Measurements from ENCODE around the gene ESR1.

Gene ESR1

DNA sequence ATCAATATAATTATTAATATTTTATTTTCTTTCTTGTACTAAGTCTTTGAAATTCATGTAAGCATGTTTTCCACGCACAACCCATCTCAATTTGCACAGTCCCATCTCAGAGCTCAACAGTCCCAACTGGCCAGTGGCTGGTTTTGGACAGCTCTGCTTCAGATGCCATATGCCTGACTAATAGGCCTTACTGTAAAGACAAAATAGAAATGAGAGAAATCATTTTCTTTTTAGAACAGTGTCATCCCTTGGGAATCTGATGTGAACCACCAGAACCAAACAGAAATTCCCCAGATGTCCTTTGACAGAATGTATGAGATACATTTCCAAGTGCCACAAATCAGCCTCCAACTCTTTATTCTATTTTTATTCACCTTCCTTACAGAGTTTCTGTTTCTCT lies 338.9 kb downstream of the ESR1 start:
- TF ChIP-seq, protein P1, sequence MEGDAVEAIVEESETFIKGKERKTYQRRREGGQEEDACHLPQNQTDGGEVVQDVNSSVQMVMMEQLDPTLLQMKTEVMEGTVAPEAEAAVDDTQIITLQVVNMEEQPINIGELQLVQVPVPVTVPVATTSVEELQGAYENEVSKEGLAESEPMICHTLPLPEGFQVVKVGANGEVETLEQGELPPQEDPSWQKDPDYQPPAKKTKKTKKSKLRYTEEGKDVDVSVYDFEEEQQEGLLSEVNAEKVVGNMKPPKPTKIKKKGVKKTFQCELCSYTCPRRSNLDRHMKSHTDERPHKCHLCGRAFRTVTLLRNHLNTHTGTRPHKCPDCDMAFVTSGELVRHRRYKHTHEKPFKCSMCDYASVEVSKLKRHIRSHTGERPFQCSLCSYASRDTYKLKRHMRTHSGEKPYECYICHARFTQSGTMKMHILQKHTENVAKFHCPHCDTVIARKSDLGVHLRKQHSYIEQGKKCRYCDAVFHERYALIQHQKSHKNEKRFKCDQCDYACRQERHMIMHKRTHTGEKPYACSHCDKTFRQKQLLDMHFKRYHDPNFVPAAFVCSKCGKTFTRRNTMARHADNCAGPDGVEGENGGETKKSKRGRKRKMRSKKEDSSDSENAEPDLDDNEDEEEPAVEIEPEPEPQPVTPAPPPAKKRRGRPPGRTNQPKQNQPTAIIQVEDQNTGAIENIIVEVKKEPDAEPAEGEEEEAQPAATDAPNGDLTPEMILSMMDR (IDR thresholded peaks at IDR 0.05): no peak
- H3K4me3 ChIP-seq (ENCODE audit: low read depth, low read length): no peak overlapping the region
- no peak overlapping the region for H2AFZ ChIP-seq
- no peaks in the 10 kb centered on the region for H3K27me3 ChIP-seq (ENCODE audit: control insufficient read depth, insufficient read depth, low read length)
- no peaks in the 10 kb centered on the region for H3K79me2 ChIP-seq
- no peaks in the 10 kb centered on the region for H3K9me3 ChIP-seq (ENCODE audit: control insufficient read depth, low read length)
- no peak overlapping the region for H3K9ac ChIP-seq
- H3K27ac ChIP-seq: no peak overlapping the region
- H3K4me2 ChIP-seq (ENCODE audit: low read length): no peak overlapping the region
- no peaks in the 10 kb centered on the region for H3K4me1 ChIP-seq
- no peaks in the 10 kb centered on the region for H3K36me3 ChIP-seq (ENCODE audit: control insufficient read depth, insufficient read depth, low read length)

DNA sequence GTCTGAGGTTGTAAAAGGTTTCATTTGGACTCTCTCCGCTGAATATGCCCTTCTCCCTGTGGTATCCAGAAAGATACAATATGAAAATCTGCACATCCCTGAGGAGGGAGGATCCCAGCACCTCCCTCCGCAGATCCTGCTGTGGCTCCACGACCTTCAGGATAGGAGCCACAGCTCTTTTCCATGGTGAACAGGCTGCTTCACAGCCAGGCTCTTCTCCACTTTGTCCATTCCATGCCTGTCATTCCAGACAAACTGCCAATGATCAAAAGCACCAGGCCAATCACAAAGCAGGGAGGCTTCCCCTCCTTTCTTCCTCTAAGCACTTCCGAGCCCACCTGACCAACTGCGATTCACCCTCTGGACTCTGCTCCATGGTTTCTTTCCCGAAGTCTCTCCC lies 339.8 kb downstream of the ESR1 start:
- Histone ChIP-seq H3K36me3 (ENCODE audit: control insufficient read depth, insufficient read depth, low read length) (no peaks in the 10 kb centered on the region), H3K27me3 (ENCODE audit: control insufficient read depth, insufficient read depth, low read length) (no peaks in the 10 kb centered on the region), H3K4me2 (ENCODE audit: low read length) (no peak overlapping the region), H3K79me2 (no peaks in the 10 kb centered on the region), H3K4me1 (no peaks in the 10 kb centered on the region), H3K4me3 (ENCODE audit: low read depth, low read length) (no peak overlapping the region), H2AFZ (no peak overlapping the region), H3K9me3 (ENCODE audit: control insufficient read depth, low read length) (no peaks in the 10 kb centered on the region), H3K27ac (no peak overlapping the region), H3K9ac (no peak overlapping the region)
- TF ChIP-seq, protein P1 (IDR thresholded peaks at IDR 0.05): no peak

- H3K36me3 ChIP-seq (ENCODE audit: control insufficient read depth, insufficient read depth, low read length): no peaks in the 10 kb centered on the region
- H3K27ac ChIP-seq: no peak overlapping the region
- TF ChIP-seq, protein P1 (IDR thresholded peaks at IDR 0.05): no peak
Measured at GRCh38 chr6:152148412-152148811, 340.9 kb downstream of the ESR1 start.

DNA sequence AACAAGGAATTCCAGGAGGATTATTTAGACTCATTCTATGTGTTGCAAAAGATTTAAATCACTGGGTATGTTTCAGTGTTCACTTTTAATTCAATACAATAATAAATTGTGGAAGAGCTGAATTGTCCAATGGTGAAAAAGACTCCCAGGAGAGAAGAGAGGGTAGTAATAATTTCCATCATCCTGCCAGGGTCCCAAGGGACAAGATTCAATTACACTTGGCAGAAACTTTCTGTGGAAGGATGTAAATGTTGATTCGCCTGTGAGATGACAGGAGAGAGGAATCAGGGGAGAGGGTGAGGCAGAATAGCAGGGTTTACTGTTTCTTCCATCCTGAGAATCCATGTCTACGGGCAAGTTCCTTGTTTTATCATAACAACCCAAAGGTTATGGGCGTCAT lies 342.7 kb downstream of the ESR1 start:
- Histone ChIP-seq H3K27ac (no peak overlapping the region), H3K36me3 (ENCODE audit: control insufficient read depth, insufficient read depth, low read length) (no peaks in the 10 kb centered on the region), H3K27me3 (ENCODE audit: control insufficient read depth, insufficient read depth, low read length) (no peaks in the 10 kb centered on the region), H3K4me3 (ENCODE audit: low read depth, low read length) (no peak overlapping the region), H3K4me1 (no peaks in the 10 kb centered on the region), H3K9me3 (ENCODE audit: control insufficient read depth, low read length) (no peaks in the 10 kb centered on the region), H3K79me2 (no peaks in the 10 kb centered on the region), H2AFZ (no peak overlapping the region), H3K9ac (no peak overlapping the region), H3K4me2 (ENCODE audit: low read length) (no peak overlapping the region)
- TF ChIP-seq, protein P1 (IDR thresholded peaks at IDR 0.05): no peak

More at GRCh38 chr6:152148412-152148811, 340.9 kb downstream of the ESR1 start:
- Histone ChIP-seq H3K27me3 (ENCODE audit: control insufficient read depth, insufficient read depth, low read length) (no peaks in the 10 kb centered on the region), H3K9ac (no peak overlapping the region), H3K9me3 (ENCODE audit: control insufficient read depth, low read length) (no peaks in the 10 kb centered on the region), H3K79me2 (no peaks in the 10 kb centered on the region), H3K4me1 (no peaks in the 10 kb centered on the region), H3K4me3 (ENCODE audit: low read depth, low read length) (no peak overlapping the region), H3K4me2 (ENCODE audit: low read length) (no peak overlapping the region), H2AFZ (no peak overlapping the region)

GRCh38 chr6:152151920-152152319 lies 344.4 kb downstream of the ESR1 start:
- no peaks in the 10 kb centered on the region for H3K4me1 ChIP-seq
- H3K9ac ChIP-seq: no peak overlapping the region
- H2AFZ ChIP-seq: no peak overlapping the region
- TF ChIP-seq, protein P1 (IDR thresholded peaks at IDR 0.05): no peak
- H3K9me3 ChIP-seq (ENCODE audit: control insufficient read depth, low read length): no peaks in the 10 kb centered on the region
- H3K4me3 ChIP-seq (ENCODE audit: low read depth, low read length): no peak overlapping the region
- H3K27ac ChIP-seq: no peak overlapping the region
- no peak overlapping the region for H3K4me2 ChIP-seq (ENCODE audit: low read length)
- H3K36me3 ChIP-seq (ENCODE audit: control insufficient read depth, insufficient read depth, low read length): no peaks in the 10 kb centered on the region
- H3K27me3 ChIP-seq (ENCODE audit: control insufficient read depth, insufficient read depth, low read length): no peaks in the 10 kb centered on the region
- no peaks in the 10 kb centered on the region for H3K79me2 ChIP-seq
